H9 (cell line): Measurements from ENCODE around the gene ARRDC2. TPM values are rescaled to one million over a fixed set of nuclear protein-coding genes. Genes with fewer than 3 reads are reported as not detected.

Source experiments
- DNase-seq: peaks from one replicate; pipeline ENCODE4 v3.0.0-alpha.2; 2017
- H2AFZ ChIP-seq: one replicate; pipeline ENCODE4 v1.6.1; 2013; ENCODE audit warnings: mild to moderate bottlenecking, low read length, control low read depth, moderate library complexity
- H2AK5ac ChIP-seq: 2 replicates; pipeline ENCODE4 v1.6.1; 2013; ENCODE audit warnings: low read length, control low read depth, mixed read lengths; ENCODE audit not compliant: insufficient read length
- H2BK120ac ChIP-seq: one replicate; pipeline ENCODE4 v1.6.1; 2013; ENCODE audit warnings: low read depth, mild to moderate bottlenecking, low read length, control low read depth, inconsistent platforms; ENCODE audit not compliant: poor library complexity, severe bottlenecking
- H2BK12ac ChIP-seq: 2 replicates; pipeline ENCODE4 v1.6.1; 2013; ENCODE audit warnings: low read length, control low read depth, mixed read lengths, low read depth; ENCODE audit not compliant: insufficient read length
- H2BK15ac ChIP-seq: 2 replicates; pipeline ENCODE4 v1.6.1; 2013; ENCODE audit warnings: low read depth, low read length, control low read depth
- H2BK20ac ChIP-seq: one replicate; pipeline ENCODE4 v1.6.1; 2013; ENCODE audit warnings: low read depth, mild to moderate bottlenecking, low read length, control low read depth, inconsistent platforms; ENCODE audit not compliant: poor library complexity, severe bottlenecking
- H2BK5ac ChIP-seq: 2 replicates; pipeline ENCODE4 v1.6.1; 2013; ENCODE audit warnings: low read length, control low read depth, mixed read lengths; ENCODE audit not compliant: insufficient read length
- H3K14ac ChIP-seq: 2 replicates; pipeline ENCODE4 v1.6.1; 2013; ENCODE audit warnings: low read length, control low read depth; ENCODE audit not compliant: insufficient read depth
- H3K18ac ChIP-seq: 2 replicates; pipeline ENCODE4 v1.6.1; 2013; ENCODE audit warnings: low read depth, mild to moderate bottlenecking, mixed read lengths, low read length, control low read depth; ENCODE audit not compliant: insufficient read length
- H3K23ac ChIP-seq: 2 replicates; pipeline ENCODE4 v1.6.1; 2013; ENCODE audit warnings: low read length, control low read depth, mixed read lengths, low read depth; ENCODE audit not compliant: insufficient read length
- H3K23me2 ChIP-seq: 2 replicates; pipeline ENCODE4 v1.6.1; 2013; ENCODE audit warnings: low read depth, mild to moderate bottlenecking, mixed read lengths, low read length, control low read depth; ENCODE audit not compliant: insufficient read length, poor library complexity, severe bottlenecking
- H3K27ac ChIP-seq: 2 replicates; pipeline ENCODE4 v1.5.1; 2013; ENCODE audit warnings: low read length, control low read depth, mixed read lengths, low read depth; ENCODE audit not compliant: insufficient read length
- H3K27me3 ChIP-seq: 2 replicates; pipeline ENCODE4 v1.6.1; 2013; ENCODE audit warnings: low read length, control low read depth, inconsistent platforms; ENCODE audit not compliant: insufficient read depth
- H3K4ac ChIP-seq: 2 replicates; pipeline ENCODE4 v1.6.1; 2013; ENCODE audit warnings: low read depth, mild to moderate bottlenecking, control low read depth, inconsistent platforms, low read length, moderate library complexity
- H3K4me1 ChIP-seq: 2 replicates; pipeline ENCODE4 v1.6.1; 2013; ENCODE audit warnings: low read length, control low read depth, inconsistent platforms; ENCODE audit not compliant: insufficient read depth
- H3K4me2 ChIP-seq: 2 replicates; pipeline ENCODE4 v1.6.1; 2013; ENCODE audit warnings: low read length, control low read depth, mixed read lengths; ENCODE audit not compliant: insufficient read length, insufficient read depth
- H3K56ac ChIP-seq: 2 replicates; pipeline ENCODE4 v1.6.1; 2013; ENCODE audit warnings: low read depth, mild to moderate bottlenecking, mixed read lengths, low read length, control low read depth; ENCODE audit not compliant: insufficient read length
- H3K79me1 ChIP-seq: 2 replicates; pipeline ENCODE4 v1.6.1; 2013; ENCODE audit warnings: low read depth, mild to moderate bottlenecking, moderate library complexity, low read length, control low read depth, inconsistent platforms; ENCODE audit not compliant: insufficient read depth, poor library complexity, severe bottlenecking
- H3K79me2 ChIP-seq: 2 replicates; pipeline ENCODE4 v1.6.1; 2013; ENCODE audit warnings: low read length, control low read depth, inconsistent platforms; ENCODE audit not compliant: insufficient read depth
- H3K9ac ChIP-seq: 2 replicates; pipeline ENCODE4 v1.6.1; 2013; ENCODE audit warnings: low read length, control low read depth, mixed read lengths; ENCODE audit not compliant: insufficient read length; ENCODE audit errors: extremely low read depth
- H3K9me3 ChIP-seq: one replicate; pipeline ENCODE4 v1.6.1; 2013; ENCODE audit warnings: low read depth, low read length, inconsistent platforms; ENCODE audit not compliant: control insufficient read depth
- H3T11ph ChIP-seq: one replicate; pipeline ENCODE4 v1.6.1; 2013; ENCODE audit warnings: mild to moderate bottlenecking, low read length, control low read depth, inconsistent platforms
- H4K20me1 ChIP-seq: one replicate; pipeline ENCODE4 v1.6.1; 2013; ENCODE audit not compliant: control insufficient read depth, insufficient read length, insufficient read depth
- H4K5ac ChIP-seq: 2 replicates; pipeline ENCODE4 v1.6.1; 2013; ENCODE audit warnings: low read depth, mild to moderate bottlenecking, mixed read lengths, low read length, control low read depth; ENCODE audit not compliant: insufficient read length
- H4K8ac ChIP-seq: replicated peaks from 2 replicates; pipeline ENCODE4 v1.6.1; 2013; ENCODE audit warnings: low read length, control low read depth, mixed read lengths, low read depth; ENCODE audit not compliant: insufficient read length
- H4K91ac ChIP-seq: 2 replicates; pipeline ENCODE4 v1.6.1; 2013; ENCODE audit warnings: low read depth, mild to moderate bottlenecking, moderate library complexity, mixed read lengths, low read length, control low read depth; ENCODE audit not compliant: insufficient read length
- H3K27ac Mint-ChIP-seq, 3 experiments: 2 replicates in 2 of 3; 3 replicates in 1 of 3; pipeline ENCODE4 v1.8.0; 2020 to 2021; ENCODE audit warnings: mixed read lengths in 3 of 3, mild to moderate bottlenecking in 1 of 3, moderate library complexity in 1 of 3
- H3K27me3 Mint-ChIP-seq: 2 replicates; pipeline ENCODE4 v1.8.0; 2021; ENCODE audit warnings: low read depth, mild to moderate bottlenecking, moderate library complexity, mixed read lengths
- H3K36me3 Mint-ChIP-seq, 3 experiments: 2 replicates in 2 of 3; 3 replicates in 1 of 3; pipeline ENCODE4 v1.8.0; 2020 to 2021; ENCODE audit warnings: low read depth in 3 of 3, mixed read lengths in 3 of 3; ENCODE audit not compliant: insufficient read depth in 1 of 3
- H3K4me1 Mint-ChIP-seq, 2 experiments: 2 replicates each; pipeline ENCODE4 v1.8.0; 2020; ENCODE audit warnings: mixed read lengths in 2 of 2
- H3K4me3 Mint-ChIP-seq, 2 experiments: 2 replicates in 1 of 2; 3 replicates in 1 of 2; pipeline ENCODE4 v1.8.0; 2020 to 2021; ENCODE audit warnings: mild to moderate bottlenecking in 2 of 2, mixed read lengths in 2 of 2, moderate library complexity in 1 of 2
- H3K9me3 Mint-ChIP-seq, 2 experiments: 2 replicates in 1 of 2; 3 replicates in 1 of 2; pipeline ENCODE4 v1.8.0; 2020; ENCODE audit warnings: mild to moderate bottlenecking in 2 of 2, mixed read lengths in 2 of 2, moderate library complexity in 1 of 2
- CTCF ChIP-seq: fragments of 200-600 bp; sonication (generic); conservative IDR thresholded peaks from 3 replicates; pipeline ENCODE4 v1.8.0; 2021; ENCODE audit warnings: antibody characterized with exemption, mild to moderate bottlenecking
- WGBS: extraction: QIAGEN DNeasy Blood & Tissue Kit; methylation state at CpG from one replicate; pipeline ENCODE4 v1.1.7; 2013; ENCODE audit warnings: missing lambda C conversion rate, low lambda C conversion rate, mixed read lengths; ENCODE audit not compliant: insufficient read length; ENCODE audit errors: extremely low coverage; 5-methylcytosine and 5-hydroxymethylcytosine counted together
- total RNA-seq: library from RNA; stranded (reverse); gene quantifications from 2 replicates; pipeline ENCODE4 v1.2.1, GENCODE V29; 2021

Gene ARRDC2
- total RNA-seq, 1 experiment from 2014 or later: 10.5 TPM

GRCh38 chr19:18062028-18062427 lies 54.1 kb downstream of the ARRDC2 start:
- Histone ChIP-seq H4K8ac (no peak overlapping the region), H3T11ph (no peak overlapping the region), H3K4me2 (no peak overlapping the region), H2BK15ac (no peak overlapping the region), H3K14ac (no peak overlapping the region), H4K20me1 (no peaks in the 10 kb centered on the region), H3K18ac (no peak overlapping the region), H2BK12ac (no peak overlapping the region), H4K91ac (no peak overlapping the region), H3K4me1 (no peaks in the 10 kb centered on the region), H2AK5ac (no peak overlapping the region), H3K23ac (no peak overlapping the region), H3K27ac (no peak overlapping the region), H3K56ac (no peak overlapping the region), H4K5ac (no peak overlapping the region), H3K27me3 (no peaks in the 10 kb centered on the region), H2BK20ac (no peak overlapping the region), H3K23me2 (no peaks in the 10 kb centered on the region), H3K79me1 (no peaks in the 10 kb centered on the region), H3K9ac (no peak overlapping the region), H2BK5ac (no peak overlapping the region), H3K79me2 (no peaks in the 10 kb centered on the region), H2BK120ac (no peak overlapping the region), H3K4ac (no peak overlapping the region), H3K9me3 (no peaks in the 10 kb centered on the region), H2AFZ (no peak overlapping the region)
- no peak overlapping the region for H3K4me3 Mint-ChIP-seq
- H3K36me3 Mint-ChIP-seq: no peaks in the 10 kb centered on the region
- peaks cover 0 to 4% of the 10 kb centered on the region in 2 experiments; a peak in 3 of 5 replicates for H3K9me3 Mint-ChIP-seq
- TF ChIP-seq CTCF: no peak
- WGBS: no CpG with 5 or more reads among the region's 8 CpGs
- peaks cover 6% of the 10 kb centered on the region; the same call in 1 of the 2 replicates for H3K27me3 Mint-ChIP-seq
- H3K27ac Mint-ChIP-seq: no peak overlapping the region
- DNase-seq: no peak
- peaks cover 0 to 21% of the 10 kb centered on the region in 2 experiments; a peak in 3 of 4 replicates for H3K4me1 Mint-ChIP-seq
